Fibroblast of skin of scalp (primary cell): ENCODE measurements around the gene UBE2D2.
"Not testable (repeated sequence)": the region's sequence is repeated elsewhere in the genome, so short reads cannot be mapped to it uniquely, and the experiment has no call there.

Experiments
- DNase-seq: peaks from one replicate; pipeline ENCODE4 v3.0.0-alpha.2; 2013

UBE2D2 gene

DNA sequence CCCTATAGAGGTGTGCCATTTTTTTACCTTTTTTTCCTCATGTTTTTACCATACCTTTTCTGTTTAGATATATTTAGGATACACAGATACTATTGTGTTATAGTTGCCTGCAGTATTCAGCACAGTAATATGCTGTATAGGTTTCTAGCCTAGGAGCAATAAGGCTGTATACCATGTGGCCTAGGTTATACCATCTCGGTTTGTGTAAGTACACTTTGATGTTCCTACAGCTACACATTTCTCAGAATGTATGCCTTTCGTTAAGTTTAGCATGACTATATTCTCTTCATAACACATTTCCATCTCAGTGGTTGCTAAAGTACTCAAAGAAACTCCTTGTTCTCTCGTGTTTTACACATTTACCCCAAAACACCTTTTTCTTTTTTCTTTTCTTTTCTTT is 23.0 kb downstream of the UBE2D2 start:
- no peak for DNase-seq

DNA sequence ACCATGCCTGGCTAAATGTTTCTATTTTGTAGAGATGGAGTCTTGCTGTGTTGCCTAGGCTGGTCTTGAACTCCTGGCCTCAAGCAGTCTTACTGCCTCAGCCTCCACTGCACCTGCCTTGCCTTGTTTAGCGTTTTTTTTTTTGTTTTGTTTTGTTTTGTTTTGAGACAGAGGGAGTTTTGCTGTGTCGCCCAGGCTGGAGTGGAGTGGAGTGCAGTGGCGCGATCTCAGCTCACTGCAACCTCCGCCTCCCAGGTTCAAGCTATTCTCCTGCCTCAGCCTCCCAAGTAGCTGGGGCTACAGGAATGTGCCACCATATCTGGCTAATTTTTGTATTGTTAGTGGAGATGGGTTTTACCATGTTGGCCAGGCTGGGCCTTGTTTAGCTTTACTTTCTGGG is 27.0 kb downstream of the UBE2D2 start:
- DNase-seq: not testable (repeated sequence)

DNA sequence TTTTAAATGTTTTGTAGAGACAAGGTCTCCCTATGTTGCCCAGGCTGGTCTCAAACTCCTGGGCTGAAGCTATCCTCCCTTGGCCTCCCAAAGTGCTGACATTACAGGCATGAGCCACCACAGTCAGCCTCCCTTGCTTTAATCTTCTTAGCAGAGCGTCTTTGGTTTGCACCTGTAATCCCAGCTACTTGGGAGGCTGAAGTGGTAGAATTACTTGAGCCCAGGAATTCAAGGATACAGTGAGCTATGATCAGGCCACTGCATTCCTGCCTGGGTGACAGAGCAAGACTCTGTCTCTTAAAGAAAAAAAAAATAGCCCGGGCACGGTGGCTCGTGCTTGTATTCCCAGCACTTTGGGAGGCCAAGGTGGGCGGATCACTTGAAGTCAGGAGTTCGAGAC is 27.8 kb downstream of the UBE2D2 start:
- DNase-seq: no peak

DNA sequence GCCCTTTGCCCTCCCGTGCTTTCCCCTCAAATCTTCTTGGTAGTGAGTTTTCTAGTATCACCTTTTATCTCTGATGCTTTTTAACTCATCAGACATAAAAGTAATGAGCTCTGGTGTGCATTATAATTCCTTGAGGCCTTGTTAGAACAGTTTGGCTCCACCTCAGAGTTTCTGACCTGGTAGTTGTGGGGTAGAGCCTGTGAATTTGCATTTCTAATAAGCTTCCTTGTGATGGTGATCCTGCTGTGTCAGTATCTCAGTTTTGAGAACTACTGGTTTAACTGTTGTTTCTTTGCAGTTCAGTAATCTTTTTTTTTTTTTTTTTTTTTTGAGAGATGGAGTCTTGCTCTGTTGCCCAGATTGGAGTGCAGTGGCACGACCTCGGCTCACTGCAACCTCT is 31.1 kb downstream of the UBE2D2 start:
- DNase-seq: no peak

DNA sequence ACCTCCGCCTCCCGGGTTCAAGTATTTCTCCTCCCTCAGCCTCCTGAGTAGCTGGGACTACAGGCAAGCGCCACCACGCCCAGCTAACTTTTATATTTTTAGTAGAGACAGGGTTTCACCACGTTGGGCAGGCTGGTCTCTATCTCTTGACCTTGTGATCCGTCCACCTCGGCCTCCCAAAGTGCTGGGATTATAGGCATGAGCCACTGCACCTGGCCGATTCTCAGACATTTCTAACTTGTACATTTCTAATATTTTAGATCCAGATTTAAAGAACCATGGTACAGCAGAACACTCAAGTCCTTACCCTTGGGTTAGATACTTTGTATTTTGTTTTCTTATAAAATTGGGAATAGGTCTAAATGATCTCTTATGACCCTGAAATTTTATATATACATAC is 31.9 kb downstream of the UBE2D2 start:
- not testable (repeated sequence) for DNase-seq

DNA sequence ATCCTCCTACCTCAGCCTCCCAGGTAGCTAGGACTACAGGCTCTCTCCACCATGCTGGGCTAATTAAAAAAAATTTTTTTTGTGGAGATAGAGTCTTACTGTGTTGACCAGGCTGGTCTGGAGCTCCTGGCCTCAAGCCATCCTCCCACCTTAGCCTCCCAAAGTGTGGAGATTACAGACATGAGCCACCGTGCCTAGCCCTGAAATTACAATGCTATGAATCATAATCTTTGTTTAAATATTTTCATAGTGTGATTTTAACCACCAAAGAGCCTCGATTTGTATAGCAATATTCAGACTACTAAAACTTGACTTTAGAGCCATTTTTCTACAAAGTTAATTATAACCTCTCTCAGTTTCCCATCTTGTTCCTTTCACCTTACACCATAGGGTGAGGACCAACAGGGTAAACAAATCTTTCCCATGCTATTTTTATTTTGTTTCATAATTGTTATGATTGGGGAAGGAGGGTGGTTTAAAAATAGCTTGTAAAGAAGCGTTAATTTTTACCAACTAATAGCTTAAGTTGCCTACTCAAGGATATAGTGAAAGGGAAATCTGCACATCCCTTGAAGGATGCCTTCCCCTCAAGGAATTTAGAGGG is 32.7 kb downstream of the UBE2D2 start:
- peak; percentile 53 for DNase-seq

DNA sequence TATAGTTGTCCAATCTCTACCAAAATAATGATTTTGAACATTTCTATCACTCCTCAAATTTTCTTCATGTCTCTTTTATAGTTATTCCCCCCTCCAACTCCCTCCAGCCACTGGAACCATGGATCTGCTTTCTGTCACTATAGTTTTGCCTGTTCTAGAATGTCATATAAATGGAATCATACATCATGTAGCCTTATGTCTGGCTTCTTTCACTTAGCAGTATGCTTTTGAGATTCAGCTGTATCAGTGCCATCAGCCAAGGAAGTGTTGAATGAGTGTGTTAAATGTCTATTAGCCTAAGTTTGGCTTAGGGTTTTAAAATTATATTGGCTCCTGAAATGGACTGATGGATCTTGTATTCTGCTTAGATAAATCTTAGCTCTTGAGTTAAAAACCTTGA is 36.0 kb downstream of the UBE2D2 start:
- DNase-seq: no peak

DNA sequence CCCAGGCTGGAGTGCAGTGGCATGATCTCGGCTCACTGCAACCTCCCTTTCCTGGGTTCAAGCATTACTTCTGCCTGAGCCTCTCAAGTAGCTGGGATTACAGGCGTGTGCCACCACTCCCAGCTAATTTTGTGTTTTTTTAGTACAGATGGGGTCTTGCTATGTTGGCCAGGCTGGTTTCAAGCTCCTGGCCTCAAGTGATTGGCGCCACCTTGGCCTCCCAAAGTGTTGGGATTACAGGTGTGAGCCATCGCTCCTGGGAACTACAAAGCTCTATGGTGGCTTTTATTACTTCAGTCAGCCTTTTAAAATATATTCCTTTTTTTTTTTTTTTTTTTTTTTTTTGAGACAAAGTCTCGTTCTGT is 37.4 kb downstream of the UBE2D2 start:
- DNase-seq: not testable (repeated sequence)

DNA sequence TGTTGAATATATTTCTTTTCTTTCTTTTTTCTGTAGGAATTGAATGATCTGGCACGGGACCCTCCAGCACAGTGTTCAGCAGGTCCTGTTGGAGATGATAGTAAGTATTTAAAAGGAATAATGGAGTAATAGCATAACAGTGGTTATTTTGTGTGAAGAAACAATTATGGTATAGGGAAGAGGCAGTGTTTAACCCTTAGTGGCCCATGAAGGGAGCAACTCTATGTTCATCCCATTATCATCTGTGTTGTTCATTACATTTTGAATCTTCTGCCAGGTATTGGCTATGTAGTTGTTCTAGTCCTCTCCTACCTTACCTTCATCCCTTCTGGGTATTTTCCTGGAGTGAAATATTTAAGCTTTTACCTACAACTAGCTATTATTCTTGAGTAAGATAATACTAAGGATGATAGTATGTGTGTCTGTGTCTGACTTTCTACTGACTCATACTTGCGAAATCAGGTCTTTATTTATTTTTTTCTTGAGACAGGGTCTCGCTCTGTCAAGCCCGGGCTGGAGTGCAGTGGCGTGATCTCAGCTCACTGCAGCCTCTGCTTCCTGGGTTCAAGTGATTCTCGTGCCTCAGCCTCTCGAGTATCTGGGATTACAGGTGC is 39.3 kb downstream of the UBE2D2 start:
- DNase-seq: peak; percentile 28

DNA sequence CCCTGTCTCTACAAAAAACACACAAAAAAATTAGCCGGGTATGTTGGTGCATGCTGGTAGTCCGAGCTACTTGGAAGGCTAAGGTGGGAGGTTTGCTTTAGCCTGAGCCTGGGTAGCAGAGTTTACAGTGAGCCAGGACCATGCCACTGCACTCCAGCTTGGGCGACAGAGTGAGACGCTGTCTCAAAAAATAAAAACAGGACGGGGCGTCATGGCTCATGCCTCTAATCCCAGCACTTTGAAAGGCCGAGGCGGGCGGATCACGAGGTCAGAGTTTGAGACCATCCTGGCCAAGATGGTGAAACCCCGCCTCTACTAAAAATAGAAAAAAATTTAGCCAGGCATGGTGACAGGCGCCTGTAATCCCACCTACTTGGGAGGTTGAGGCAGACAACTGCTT is 40.3 kb downstream of the UBE2D2 start:
- DNase-seq: no peak

DNA sequence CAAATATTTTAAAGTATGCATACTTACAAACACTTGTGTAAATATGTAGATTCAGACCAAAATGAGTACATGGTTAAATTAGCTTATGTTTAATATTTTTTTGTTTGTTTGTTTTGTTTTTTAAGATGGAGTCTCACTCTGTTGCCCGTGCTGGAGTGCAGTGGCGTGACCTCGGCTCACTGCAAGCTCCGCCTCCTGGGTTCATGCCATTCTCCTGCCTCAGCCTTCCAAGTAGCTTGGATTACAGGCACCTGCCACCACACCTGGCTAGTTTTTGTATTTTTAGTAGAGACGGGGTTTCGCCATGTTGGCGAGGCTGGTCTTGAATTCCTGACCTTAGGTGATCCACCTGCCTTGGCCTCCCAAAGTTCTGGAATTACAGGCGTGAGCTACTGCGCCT is 40.8 kb downstream of the UBE2D2 start:
- DNase-seq: not testable (repeated sequence)

DNA sequence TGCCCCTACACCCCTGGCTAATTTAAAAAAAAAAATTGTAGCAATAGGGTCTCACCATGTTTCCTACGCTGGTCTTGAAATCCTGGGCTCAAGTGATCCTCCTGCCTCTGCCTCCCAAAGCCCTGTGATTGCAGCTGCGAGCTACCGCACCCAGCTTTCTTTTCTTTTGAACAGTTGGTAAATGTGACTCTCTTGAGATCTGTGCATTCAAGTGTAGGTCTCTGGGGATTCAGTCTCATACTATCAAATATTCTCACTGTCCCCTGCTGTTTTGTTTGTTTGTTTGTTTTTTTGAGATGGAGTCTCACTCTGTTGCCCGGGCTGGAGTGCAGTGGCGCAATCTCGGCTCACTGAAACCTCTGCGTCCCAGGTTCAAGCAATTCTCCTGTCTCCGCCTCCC is 44.7 kb downstream of the UBE2D2 start:
- DNase-seq: no peak

DNA sequence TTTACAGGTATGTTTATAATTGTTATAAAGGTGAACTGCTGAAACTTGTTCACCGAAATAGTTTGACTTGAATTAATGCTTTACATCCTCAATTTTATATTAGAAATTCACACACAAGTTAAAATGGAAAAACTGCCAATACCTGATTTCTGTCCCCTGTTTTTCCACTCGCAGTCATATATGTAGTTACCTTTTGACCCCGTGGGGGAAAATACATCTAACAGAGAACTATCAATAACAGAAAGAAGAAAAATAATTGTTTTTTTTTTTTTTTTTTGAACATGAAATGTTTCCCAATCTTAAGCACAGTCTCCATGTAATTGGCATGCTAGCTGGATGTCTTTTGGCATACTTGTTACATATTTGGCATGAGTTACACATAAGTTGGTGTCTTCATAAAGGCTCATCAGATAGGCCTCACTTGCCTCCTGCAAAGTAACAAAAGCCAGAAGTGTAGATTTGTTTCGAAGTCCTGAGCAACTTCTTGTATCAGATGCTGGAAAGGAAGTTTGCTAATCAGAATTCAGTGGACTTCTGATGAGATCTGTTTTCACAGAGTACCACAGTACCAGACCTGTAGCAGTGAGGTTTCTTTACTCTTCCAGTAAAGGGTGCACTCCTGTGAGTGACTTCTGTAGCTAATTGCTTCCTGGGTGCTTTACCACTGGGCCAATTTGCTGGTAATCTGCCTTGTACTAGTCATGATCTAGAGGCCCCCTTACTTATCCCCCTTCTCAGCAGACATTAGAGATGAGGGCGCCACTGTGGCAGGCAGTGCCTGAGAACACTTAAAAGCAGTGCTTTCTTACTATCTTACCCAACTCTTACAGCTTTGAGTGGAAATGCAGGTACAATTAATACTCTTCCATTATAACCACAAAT is 50.8 kb downstream of the UBE2D2 start:
- peak; percentile 20 for DNase-seq

DNA sequence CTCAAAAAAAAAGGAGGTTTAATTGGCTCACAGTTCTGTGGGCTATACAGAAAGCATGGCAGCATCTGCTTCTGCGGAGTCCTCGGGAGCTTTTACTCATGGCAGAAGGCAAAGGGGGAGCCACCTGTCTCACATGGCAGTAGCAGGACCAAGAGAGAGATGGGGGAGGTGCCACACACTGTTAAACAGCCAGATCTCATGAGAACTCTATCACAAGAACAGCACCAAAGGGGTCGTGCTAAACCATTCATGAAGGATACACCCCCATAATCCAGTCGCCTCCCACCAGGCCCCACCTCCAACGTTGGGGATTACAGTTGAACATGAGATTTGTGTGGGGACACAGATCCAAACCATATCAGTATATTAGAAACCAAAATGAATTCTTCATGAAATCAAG is 58.7 kb downstream of the UBE2D2 start:
- DNase-seq: no peak

DNA sequence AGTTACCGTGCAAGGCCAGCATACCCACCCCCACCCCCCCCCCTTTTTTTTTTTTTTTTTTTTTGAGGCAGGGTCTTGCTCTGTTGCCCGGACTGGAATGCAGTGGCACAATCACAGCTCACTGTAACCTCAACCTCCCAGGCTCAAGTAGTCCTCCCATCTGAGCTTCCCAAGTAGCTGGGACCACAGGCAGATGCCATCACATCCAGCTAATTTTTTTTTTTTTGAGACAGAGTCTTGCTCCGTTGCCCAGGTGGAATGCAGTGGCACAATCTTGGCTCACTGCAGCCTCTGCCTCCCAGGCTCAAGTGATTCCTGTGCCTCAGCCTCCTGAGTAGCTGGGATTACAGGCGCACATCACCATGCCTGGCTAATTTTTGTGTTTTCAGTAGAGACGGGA is 64.3 kb downstream of the UBE2D2 start:
- not testable (repeated sequence) for DNase-seq

DNA sequence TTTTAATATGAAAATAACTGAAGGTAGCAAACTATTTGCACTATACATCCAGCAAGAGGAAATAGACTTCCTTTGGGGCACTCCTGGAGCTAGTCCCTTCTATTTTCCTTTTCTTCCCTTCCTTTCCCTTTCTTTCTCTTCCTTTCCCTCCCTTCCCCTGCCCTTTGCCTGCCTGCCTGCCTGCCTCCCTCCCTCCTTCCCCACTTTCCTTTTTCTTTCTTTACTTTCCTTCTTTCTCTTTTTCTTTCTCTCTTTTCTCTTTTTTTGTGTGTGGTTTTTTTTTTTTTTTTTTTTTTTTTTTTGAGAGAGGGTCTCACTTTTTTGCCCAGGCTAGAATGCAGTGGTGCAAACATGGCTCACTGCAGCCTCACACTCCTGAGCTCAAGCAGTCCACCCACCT is 69.7 kb downstream of the UBE2D2 start:
- DNase-seq: no peak

DNA sequence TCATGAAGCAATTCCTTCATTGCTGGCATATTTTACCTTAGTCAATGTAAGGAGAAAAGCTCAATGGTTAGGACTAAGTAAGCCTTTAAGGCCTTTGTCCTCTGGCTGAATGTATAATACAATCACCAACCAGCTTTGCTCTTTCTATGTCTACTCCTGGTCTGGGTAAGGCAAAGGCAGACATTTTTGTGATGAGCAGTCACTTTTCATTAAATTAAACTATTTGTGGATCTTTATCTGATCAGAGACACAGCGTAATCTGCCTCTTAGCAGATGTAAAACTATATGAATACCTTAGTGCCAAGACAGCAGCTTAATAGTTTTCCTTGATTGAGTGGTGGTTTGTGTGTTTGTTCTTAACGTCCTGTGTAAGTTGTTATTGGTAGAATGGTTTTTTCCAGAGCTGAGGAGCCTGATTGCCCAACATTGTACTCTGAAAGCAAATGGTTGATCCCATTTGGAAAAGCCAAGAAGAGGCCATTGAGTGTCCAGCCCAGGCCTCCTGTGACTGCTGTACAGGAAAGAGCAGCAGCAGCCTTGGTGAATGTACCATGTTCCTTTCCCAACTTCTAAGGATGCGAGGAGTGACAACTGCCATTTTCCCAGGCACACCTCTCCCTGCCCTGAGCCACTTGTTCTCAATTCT is 70.5 kb downstream of the UBE2D2 start:
- DNase-seq: no peak

DNA sequence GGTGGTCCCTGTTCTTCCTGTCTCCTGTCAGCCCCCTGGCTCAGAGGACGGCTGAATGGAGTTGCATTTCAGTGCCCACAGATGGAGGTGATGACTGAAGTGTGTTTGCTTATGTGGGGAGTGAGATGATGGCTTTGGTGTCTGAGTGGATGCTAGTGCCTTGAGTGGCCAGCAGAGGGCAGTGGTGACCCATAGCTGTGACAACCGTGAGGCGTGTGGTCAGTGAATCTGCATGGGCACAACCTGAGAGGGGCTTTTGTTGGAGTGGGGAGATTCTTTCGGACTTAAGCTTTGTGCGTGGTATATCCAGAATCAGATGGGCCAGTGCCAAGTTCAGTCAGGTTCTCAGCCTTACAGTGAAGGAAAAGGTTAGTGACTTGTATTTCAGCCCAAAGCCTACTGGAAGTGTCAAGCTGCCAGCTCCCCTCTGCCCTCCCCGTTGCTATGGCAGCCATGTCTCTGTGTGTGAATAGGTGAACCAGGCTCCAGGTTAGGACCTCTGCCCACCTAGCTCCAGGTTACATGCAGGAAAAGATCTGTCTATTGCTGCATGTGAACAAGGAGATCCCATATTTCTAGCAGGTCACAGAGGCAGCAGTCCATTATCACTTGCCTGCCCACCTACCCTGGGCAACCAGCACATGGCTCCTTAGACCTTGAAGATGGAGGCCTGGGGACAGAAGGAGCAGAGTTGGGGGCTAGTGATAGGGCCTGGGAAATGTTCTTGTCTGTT is 72.3 kb downstream of the UBE2D2 start:
- peak; percentile 74 for DNase-seq

DNA sequence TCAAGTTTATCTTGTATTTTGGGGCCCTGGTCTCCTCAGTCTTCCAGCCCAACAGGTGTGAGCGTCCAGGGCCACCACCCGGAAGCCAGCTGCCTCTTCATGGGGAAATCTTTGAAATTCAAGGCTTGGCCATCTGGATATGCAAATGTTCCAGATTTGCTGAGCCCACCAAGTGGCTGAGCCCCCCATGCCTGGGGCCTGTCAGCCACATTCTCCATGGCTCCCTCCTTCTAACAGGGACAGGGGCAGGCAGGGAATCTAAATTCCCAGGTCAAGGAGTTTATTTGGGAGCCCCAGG is 72.8 kb downstream of the UBE2D2 start:
- DNase-seq: no peak

DNA sequence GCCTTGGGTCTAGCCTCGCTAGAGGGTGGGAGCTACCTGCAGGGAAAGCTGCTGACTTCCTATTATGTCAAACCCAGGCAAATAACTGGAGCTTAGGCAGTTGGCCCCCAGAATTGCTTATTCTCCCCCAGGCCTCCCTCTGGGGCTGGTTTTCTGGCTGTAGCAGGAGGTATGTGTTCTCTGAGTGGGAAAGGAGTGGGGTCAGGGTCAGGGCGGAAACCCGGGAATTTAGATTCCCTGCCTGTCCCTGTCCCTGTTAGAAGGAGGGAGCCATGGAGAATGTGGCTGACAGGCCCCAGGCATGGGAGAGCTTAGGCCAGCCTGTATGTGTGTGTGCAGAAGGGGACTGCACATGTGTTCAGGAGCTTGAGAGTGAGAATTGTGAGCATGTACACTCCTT is 73.4 kb downstream of the UBE2D2 start:
- no peak for DNase-seq

DNA sequence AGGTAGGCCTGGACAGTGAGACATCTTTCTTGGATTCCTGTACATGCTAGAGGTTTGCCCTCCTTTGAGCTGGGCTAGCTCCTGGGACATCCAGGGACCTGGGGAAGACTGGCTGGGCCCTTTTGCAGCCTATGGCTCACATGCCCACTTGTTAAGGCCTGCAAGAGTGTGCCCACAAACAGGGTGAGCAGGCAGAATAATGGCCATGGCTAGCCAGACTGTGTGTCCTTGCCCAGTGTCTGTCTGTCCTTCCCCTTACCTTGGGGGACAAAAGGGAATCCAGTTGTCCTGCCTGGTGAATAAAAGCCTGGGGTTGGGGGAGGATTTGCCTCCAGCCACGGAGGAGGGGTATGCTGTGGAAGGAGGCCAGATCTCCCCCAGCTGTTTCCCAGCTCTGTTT is 74.1 kb downstream of the UBE2D2 start:
- DNase-seq: no peak

DNA sequence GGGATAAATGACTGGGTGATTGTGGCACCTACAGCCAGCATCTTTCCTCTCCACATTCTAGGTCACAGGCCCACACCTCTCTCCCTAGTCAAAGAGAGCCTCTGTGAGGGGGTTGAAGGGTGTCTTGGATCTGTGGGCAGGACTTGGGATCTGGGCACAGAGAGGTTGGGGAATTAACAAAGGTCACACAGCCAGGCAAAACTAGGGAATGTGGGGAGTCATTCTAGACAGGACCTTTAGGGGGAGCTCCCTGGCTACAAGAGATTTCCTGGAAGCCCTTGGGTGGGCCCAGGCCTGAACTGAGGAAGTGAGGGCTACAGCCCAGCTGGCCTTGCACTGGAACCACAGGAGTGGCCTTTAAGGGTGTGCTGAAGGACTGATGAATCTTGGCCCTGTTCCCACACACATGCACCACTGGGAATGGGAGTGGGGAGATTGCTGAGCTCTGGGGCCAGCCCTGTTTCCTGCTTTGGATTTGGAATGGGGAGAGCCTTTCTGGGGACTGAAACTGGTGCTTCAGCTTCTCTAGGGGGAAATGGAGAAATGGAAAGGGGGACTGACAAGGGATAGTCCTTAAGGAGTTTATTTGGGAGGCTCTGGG is 74.6 kb downstream of the UBE2D2 start:
- peak; percentile 95 for DNase-seq
